ENCODE results near the gene MLX. TPM values are rescaled to one million over a fixed set of nuclear protein-coding genes. Genes with fewer than 3 reads are reported as not detected.

Gene MLX
- total RNA-seq, 1 donor from 2014 or later = 45.9 TPM

DNA sequence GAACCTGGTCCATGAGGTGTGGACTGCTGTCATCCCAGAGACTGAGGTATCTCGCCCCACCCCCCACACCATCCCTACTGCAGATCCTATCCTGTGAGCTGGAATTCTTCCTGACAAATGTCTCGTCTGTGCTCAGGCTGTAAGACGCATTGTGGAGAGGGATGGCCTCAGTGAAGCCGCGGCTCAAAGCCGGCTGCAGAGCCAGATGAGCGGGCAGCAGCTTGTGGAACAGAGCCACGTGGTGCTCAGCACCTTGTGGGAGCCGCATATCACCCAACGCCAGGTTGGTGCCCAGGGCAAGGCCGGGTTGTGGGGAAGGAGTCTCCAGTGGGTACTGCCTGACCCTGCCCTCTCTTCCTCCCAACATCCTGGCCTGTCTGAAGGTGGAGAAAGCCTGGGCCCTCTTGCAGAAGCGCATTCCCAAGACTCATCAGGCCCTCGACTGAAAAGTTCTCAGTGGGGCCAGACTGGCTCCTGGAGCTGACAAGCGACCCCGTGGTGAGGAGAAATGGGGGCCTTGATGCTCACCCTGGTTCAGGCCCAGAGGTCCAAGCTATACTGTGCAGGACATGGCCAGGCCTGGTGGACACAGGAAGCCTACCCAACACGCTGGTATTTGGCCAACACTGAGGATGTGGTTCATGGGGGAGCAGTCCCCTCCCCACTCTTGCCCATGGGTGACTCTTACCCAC is 1.2 kb upstream of the MLX start:
- H3K27ac Mint-ChIP-seq (ENCODE audit: unreplicated experiment) = no peak overlapping the region
- H3K4me1 Mint-ChIP-seq (ENCODE audit: unreplicated experiment) = peaks cover 30% of the 10 kb centered on the region
- peaks cover 18% of the 10 kb centered on the region for H3K36me3 Mint-ChIP-seq (ENCODE audit: low read depth, unreplicated experiment)
- peaks cover 12% of the 10 kb centered on the region for H3K27me3 Mint-ChIP-seq (ENCODE audit: unreplicated experiment)
- TF ChIP-seq, protein P1, sequence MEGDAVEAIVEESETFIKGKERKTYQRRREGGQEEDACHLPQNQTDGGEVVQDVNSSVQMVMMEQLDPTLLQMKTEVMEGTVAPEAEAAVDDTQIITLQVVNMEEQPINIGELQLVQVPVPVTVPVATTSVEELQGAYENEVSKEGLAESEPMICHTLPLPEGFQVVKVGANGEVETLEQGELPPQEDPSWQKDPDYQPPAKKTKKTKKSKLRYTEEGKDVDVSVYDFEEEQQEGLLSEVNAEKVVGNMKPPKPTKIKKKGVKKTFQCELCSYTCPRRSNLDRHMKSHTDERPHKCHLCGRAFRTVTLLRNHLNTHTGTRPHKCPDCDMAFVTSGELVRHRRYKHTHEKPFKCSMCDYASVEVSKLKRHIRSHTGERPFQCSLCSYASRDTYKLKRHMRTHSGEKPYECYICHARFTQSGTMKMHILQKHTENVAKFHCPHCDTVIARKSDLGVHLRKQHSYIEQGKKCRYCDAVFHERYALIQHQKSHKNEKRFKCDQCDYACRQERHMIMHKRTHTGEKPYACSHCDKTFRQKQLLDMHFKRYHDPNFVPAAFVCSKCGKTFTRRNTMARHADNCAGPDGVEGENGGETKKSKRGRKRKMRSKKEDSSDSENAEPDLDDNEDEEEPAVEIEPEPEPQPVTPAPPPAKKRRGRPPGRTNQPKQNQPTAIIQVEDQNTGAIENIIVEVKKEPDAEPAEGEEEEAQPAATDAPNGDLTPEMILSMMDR (IDR thresholded peaks at IDR 0.05; ENCODE audit: unreplicated experiment) = no peak
- H3K4me3 Mint-ChIP-seq (ENCODE audit: unreplicated experiment) = no peak overlapping the region
- no peaks in the 10 kb centered on the region for H3K9me3 Mint-ChIP-seq (ENCODE audit: unreplicated experiment)
- no peak for DNase-seq (ENCODE audit: low spot score)

DNA sequence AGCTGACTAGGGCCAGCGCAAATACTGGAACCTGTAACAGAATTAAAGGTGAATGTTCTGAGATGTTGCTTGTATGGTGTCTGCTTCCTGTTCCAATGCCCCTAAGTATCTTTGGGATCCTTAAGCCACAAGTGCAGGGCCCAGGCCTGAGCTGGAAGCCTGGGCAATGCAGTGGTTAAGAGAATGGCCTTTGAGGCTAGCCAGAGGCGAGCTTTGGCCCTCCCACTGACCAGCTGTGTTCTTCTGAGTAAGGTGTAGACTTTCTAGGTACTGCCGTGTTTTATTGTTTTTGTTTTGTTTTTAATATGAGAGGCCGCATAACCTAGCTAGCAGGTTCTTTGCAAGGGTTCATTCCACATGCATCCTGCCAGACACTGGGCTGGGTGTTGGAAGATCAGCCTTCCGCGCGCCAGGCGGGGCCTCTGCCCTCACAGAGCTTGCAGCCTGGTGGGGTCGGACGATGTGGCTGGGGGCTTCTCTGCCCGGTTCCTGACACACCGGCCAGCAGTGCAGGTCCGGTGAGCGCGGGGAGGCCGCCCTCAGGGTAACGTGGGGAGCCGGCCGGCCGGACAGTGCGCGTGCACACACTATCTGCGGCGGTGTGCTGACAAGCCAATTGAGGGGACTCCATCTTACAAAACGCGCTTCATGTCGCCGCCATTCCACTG is 551 bp upstream of the MLX start:
- Mint-ChIP-seq H3K27ac (ENCODE audit: unreplicated experiment) (peak overlapping the region; percentile 24), H3K9me3 (ENCODE audit: unreplicated experiment) (no peaks in the 10 kb centered on the region), H3K36me3 (ENCODE audit: low read depth, unreplicated experiment) (peaks cover 24% of the 10 kb centered on the region), H3K4me1 (ENCODE audit: unreplicated experiment) (peaks cover 28% of the 10 kb centered on the region), H3K4me3 (ENCODE audit: unreplicated experiment) (peak overlapping the region; percentile 96), H3K27me3 (ENCODE audit: unreplicated experiment) (peaks cover 11% of the 10 kb centered on the region)
- DNase-seq (ENCODE audit: low spot score) = no peak
- TF ChIP-seq, protein P1 (IDR thresholded peaks at IDR 0.05; ENCODE audit: unreplicated experiment) = no peak

DNA sequence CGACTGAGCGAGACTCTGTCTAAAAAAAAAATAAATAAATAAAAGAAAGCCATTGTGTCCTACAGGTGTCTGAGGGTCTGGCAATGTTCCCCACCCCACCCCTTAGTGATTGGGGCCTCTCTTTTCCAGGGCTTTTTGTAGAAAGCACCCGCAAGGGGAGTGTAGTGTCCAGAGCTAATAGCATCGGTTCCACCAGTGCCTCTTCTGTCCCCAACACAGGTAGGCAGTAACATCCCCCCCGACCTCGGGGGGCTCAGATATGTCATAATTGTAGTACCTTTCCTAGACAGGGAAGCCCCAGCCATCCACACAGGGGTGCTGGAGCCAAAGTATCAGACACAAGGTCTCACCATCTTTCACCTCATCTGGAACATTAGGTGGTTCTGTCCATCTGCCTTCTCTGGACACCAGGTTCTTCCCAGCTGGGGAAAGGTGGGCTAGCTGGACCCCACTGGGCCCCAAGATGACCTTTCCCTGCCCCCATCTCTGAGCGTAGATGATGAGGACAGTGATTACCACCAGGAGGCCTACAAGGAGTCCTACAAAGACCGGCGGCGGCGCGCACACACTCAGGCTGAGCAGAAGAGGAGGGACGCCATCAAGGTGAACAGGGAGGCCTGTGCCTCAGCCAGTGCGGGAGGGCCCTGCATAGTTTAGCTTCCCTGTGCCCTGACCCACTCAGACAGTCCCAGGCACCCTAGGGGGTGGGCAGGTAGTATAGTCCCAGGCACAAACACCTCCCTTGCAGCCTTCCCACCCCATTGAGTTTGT is 1.6 kb downstream of the MLX start:
- no peak overlapping the region for H3K27ac Mint-ChIP-seq (ENCODE audit: unreplicated experiment)
- H3K4me1 Mint-ChIP-seq (ENCODE audit: unreplicated experiment) = peaks cover 21% of the 10 kb centered on the region
- DNase-seq (ENCODE audit: low spot score) = no peak
- H3K4me3 Mint-ChIP-seq (ENCODE audit: unreplicated experiment) = peak overlapping the region; percentile 7
- H3K27me3 Mint-ChIP-seq (ENCODE audit: unreplicated experiment) = peaks cover 7% of the 10 kb centered on the region
- H3K36me3 Mint-ChIP-seq (ENCODE audit: low read depth, unreplicated experiment) = peaks cover 35% of the 10 kb centered on the region
- no peaks in the 10 kb centered on the region for H3K9me3 Mint-ChIP-seq (ENCODE audit: unreplicated experiment)
- TF ChIP-seq, protein P1 (IDR thresholded peaks at IDR 0.05; ENCODE audit: unreplicated experiment) = no peak

DNA sequence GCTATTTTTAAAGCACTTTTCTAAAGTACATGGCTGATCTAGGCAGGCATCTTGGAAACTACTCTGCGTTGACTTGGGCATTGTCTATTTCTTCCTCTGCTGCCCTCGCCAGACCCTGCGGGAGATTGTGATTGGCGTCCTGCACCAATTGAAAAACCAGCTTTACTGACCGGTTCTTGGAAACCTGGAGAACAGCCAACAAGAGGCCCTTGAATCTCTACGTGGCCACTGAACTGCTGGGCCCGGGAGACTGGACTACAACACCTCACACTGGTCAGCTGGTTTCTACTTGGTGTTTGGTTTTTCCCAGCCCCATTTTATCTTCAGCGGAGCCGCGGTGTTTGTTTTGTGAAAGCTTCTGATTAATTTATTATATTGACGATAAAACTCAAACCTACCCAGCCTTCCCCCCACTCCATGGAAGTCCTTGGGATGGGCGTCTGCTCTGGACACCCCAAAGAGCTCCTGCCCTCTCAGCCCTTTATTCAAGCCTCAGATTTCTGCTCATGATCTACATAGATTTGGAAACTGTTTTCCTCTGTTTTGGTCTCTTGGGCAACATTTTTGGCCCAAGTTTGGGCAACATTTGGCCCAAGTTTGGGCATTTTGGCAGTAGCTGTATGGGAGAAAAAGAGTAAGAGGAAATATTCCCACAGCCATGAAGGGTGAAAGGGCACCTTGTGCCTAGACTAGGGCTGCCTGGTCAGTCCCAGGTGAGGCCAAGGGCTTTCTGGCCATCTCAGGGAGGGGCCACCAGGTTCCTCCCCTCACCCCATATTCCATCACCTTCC is 4.7 kb downstream of the MLX start:
- peak overlapping the region; percentile 18 for H3K27ac Mint-ChIP-seq (ENCODE audit: unreplicated experiment)
- H3K4me3 Mint-ChIP-seq (ENCODE audit: unreplicated experiment) = peak overlapping the region; percentile 74
- peaks cover 26% of the 10 kb centered on the region for H3K4me1 Mint-ChIP-seq (ENCODE audit: unreplicated experiment)
- no peaks in the 10 kb centered on the region for H3K9me3 Mint-ChIP-seq (ENCODE audit: unreplicated experiment)
- H3K36me3 Mint-ChIP-seq (ENCODE audit: low read depth, unreplicated experiment) = peaks cover 43% of the 10 kb centered on the region
- no peak for DNase-seq (ENCODE audit: low spot score)
- H3K27me3 Mint-ChIP-seq (ENCODE audit: unreplicated experiment) = peaks cover 8% of the 10 kb centered on the region
- TF ChIP-seq, protein P1 (IDR thresholded peaks at IDR 0.05; ENCODE audit: unreplicated experiment) = no peak

Data from endothelial cell (in vitro differentiated cells).